HCT116 (cell line): ENCODE results near the gene TMEM86A. TPM values are rescaled to one million over a fixed set of nuclear protein-coding genes. Genes with fewer than 3 reads are reported as not detected.

Experiments
- ATAC-seq: fragments of 200-7000 bp; cut with Tn5 transposase; 2 replicates; pipeline ENCODE4 v1.9.1; 2020; ENCODE audit warnings: mild to moderate bottlenecking, moderate library complexity
- BruUV-seq: library from RNA; stranded (reverse); fragments of 400-500 nt; replicated peaks from 2 replicates; lab custom pipeline; 2021; lab: Mats Ljungman, UMichigan
- CTCF ChIA-PET: fragments of 300-600 bp; sonication (Branson Sonifier 250); formaldehyde crosslinking; loops from one replicate; lab custom pipeline; 2021; ENCODE audit warnings: antibody characterized with exemption; lab: Charles Lee
- POLR2A ChIA-PET: fragments of 300-600, 350-600 bp; sonication (Branson Sonifier 250); formaldehyde crosslinking; loops from one replicate; lab custom pipeline; 2021; ENCODE audit warnings: antibody characterized with exemption; lab: Charles Lee
- RAD21 ChIA-PET, 2 experiments: fragments of 300-600 bp; sonication (Branson Sonifier 250); formaldehyde crosslinking; loops; one replicate each; lab custom pipeline; 2023; ENCODE audit warnings: low total read pairs in 2 of 2; ENCODE audit not compliant: uncharacterized antibody in 2 of 2, unreplicated experiment in 2 of 2, low non-redundant PET in 1 of 2; lab: Charles Lee
- DNase-seq: peaks from one replicate; pipeline ENCODE4 v3.0.0-alpha.2; 2010; ENCODE audit warnings: low read depth, low spot score
- H2AFZ ChIP-seq: fragments of 200-600 bp; shearing (Covaris generic), sonication (generic); 2 replicates; pipeline ENCODE4 v1.6.1; 2017; ENCODE audit warnings: low read depth, mixed run types, mixed read lengths, antibody characterized with exemption, low read length; ENCODE audit not compliant: poor library complexity, severe bottlenecking
- H3K27ac ChIP-seq: 2 replicates; pipeline ENCODE4 v1.5.1; 2012; ENCODE audit warnings: low read depth, low read length
- H3K27me3 ChIP-seq: fragments of 200-600 bp; sonication (generic); 2 replicates; pipeline ENCODE4 v1.6.1; 2016; ENCODE audit warnings: mixed run types, low read length, mixed read lengths; ENCODE audit not compliant: insufficient read depth
- H3K36me3 ChIP-seq, 2 experiments: fragments of 200-500 bp in 1 of 2; fragments of 200-600 bp in 1 of 2; sonication (Bioruptor generic) in 1 of 2; sonication (generic) in 1 of 2; 2 replicates each; pipeline versions ENCODE4 v1.5.1 to v1.6.1; 2014 to 2016; ENCODE audit warnings: low read length in 2 of 2, inconsistent platforms in 1 of 2, mixed read lengths in 1 of 2, mixed run types in 1 of 2; ENCODE audit not compliant: insufficient read depth in 2 of 2, control insufficient read depth in 1 of 2
- H3K4me1 ChIP-seq, 2 experiments: fragments of 200-600 bp in 1 of 2; sonication (generic) in 1 of 2; 2 replicates each; pipeline versions ENCODE4 v1.5.1 to v1.6.1; 2012 to 2017; ENCODE audit warnings: low read length in 2 of 2, inconsistent platforms in 1 of 2, mild to moderate bottlenecking in 1 of 2, mixed read lengths in 1 of 2, mixed run types in 1 of 2, moderate library complexity in 1 of 2; ENCODE audit not compliant: insufficient read depth in 2 of 2, control insufficient read depth in 1 of 2
- H3K4me2 ChIP-seq: fragments of 200-600 bp; sonication (generic); 2 replicates; pipeline ENCODE4 v1.6.1; 2017; ENCODE audit warnings: mixed run types, low read length, mixed read lengths
- H3K4me3 ChIP-seq, 2 experiments: fragments of 200-600 bp in 1 of 2; sonication (generic) in 1 of 2; replicated peaks in 1 of 2; 2 replicates each; pipeline ENCODE4 v1.5.1; 2011 to 2016; ENCODE audit warnings: low read length in 2 of 2, control low read depth in 1 of 2, low read depth in 1 of 2, mild to moderate bottlenecking in 1 of 2, mixed read lengths in 1 of 2, mixed run types in 1 of 2
- H3K79me2 ChIP-seq: fragments of 200-600 bp; sonication (generic); 2 replicates; pipeline ENCODE4 v1.6.1; 2017; ENCODE audit warnings: mild to moderate bottlenecking, mixed run types, low read length, moderate library complexity, mixed read lengths; ENCODE audit not compliant: insufficient read depth
- H3K9ac ChIP-seq: fragments of 200-600 bp; sonication (generic); 2 replicates; pipeline ENCODE4 v1.6.1; 2016; ENCODE audit warnings: low read length, mixed read lengths
- H3K9me2 ChIP-seq: fragments of 200-600 bp; sonication (generic), shearing (Covaris generic); 2 replicates; pipeline ENCODE4 v1.6.1; 2017; ENCODE audit warnings: mixed run types, mild to moderate bottlenecking, moderate library complexity; ENCODE audit not compliant: insufficient read depth
- H3K9me3 ChIP-seq, 2 experiments: fragments of 200-500 bp in 1 of 2; fragments of 200-600 bp in 1 of 2; sonication (Bioruptor generic) in 1 of 2; sonication (generic) in 1 of 2; 2 replicates each; pipeline ENCODE4 v1.6.1; 2014 to 2017; ENCODE audit warnings: low read length in 2 of 2, mixed read lengths in 2 of 2, inconsistent platforms in 1 of 2, low read depth in 1 of 2, mild to moderate bottlenecking in 1 of 2, mixed run types in 1 of 2, moderate library complexity in 1 of 2; ENCODE audit not compliant: control insufficient read depth in 1 of 2, insufficient read depth in 1 of 2
- H4K20me1 ChIP-seq: fragments of 200-600 bp; sonication (generic), shearing (Covaris generic); 2 replicates; pipeline ENCODE4 v1.6.1; 2017; ENCODE audit warnings: mixed run types, mild to moderate bottlenecking, moderate library complexity; ENCODE audit not compliant: insufficient read depth
- CTCF ChIP-seq, 3 experiments: fragments of 200-600 bp in 1 of 3; sonication (generic) in 1 of 3; IDR thresholded peaks in 2 of 3; conservative IDR thresholded peaks in 1 of 3; 2 replicates each; pipeline ENCODE4 v1.5.1; 2012 to 2017; ENCODE audit warnings: low read depth in 2 of 3, low read length in 2 of 3, antibody characterized with exemption in 1 of 3, borderline replicate concordance in 1 of 3, control low read depth in 1 of 3, mild to moderate bottlenecking in 1 of 3, mixed read lengths in 1 of 3, mixed run types in 1 of 3, moderate library complexity in 1 of 3; ENCODE audit not compliant: insufficient read depth in 1 of 3
- MAX ChIP-seq: IDR thresholded peaks from 2 replicates; pipeline ENCODE4 v1.6.1; 2012
- POLR2A ChIP-seq: IDR thresholded peaks from 2 replicates; pipeline ENCODE4 v1.7.0; 2011; ENCODE audit warnings: borderline replicate concordance; ENCODE audit not compliant: insufficient read depth, insufficient read length; ENCODE audit errors: extremely low read depth
- RAD21 ChIP-seq: IDR thresholded peaks from 2 replicates; pipeline ENCODE4 v1.6.1; 2012; ENCODE audit warnings: low read depth, mild to moderate bottlenecking
- SP1 ChIP-seq: IDR thresholded peaks from 2 replicates; pipeline ENCODE4 v1.6.1; 2012; ENCODE audit warnings: low read depth
- ZFX ChIP-seq: fragments of 450-650 bp; IDR thresholded peaks from 2 replicates; pipeline ENCODE4 v1.6.1; 2017
- intact Hi-C: fragments of 100-400 bp; cut with micrococcal nuclease; formaldehyde crosslinking; loops from 2 replicates; pipeline ENCODE4 v1.10.0; 2022
- total RNA-seq: library from RNA; stranded (reverse); gene quantifications from one replicate; pipeline ENCODE4 v1.2.1, GENCODE V29; 2021; ENCODE audit not compliant: unreplicated experiment

Gene TMEM86A
- total RNA-seq, 1 experiment from 2014 or later, result 2.0 TPM

- Histone ChIP-seq H3K4me2 (no peak overlapping the region), H3K9me3 (no peaks in the 10 kb centered on the region), H3K36me3 (no peaks in the 10 kb centered on the region), H3K79me2 (no peaks in the 10 kb centered on the region), H2AFZ (no peak overlapping the region), H3K27ac (no peak overlapping the region), H4K20me1 (no peaks in the 10 kb centered on the region), H3K4me1 (peaks cover under 1 to 4% of the 10 kb centered on the region in 2 experiments; a peak in 2 of 4 replicates), H3K4me3 (no peak overlapping the region), H3K27me3 (peaks cover 5% of the 10 kb centered on the region; the same call in 1 of the 2 replicates), H3K9me2 (no peaks in the 10 kb centered on the region), H3K9ac (no peak overlapping the region)
- DNase-seq (no peak), ATAC-seq (no peak)
- no TSS peak for BruUV-seq
- intact Hi-C loops, result no loop called here
- RAD21 ChIA-PET, result no interaction called here
- POLR2A ChIA-PET, result no interaction called here
- CTCF ChIA-PET, result no interaction called here
- TF ChIP-seq RAD21 (peak; percentile 20; the same call in 1 of the 2 replicates), POLR2A (no peak), CTCF (IDR thresholded peaks at IDR 0.05 in 2 of 3, conservative IDR thresholded peaks at IDR 0.05 in 1 of 3; ENCODE audit: borderline replicate concordance in 1 of 3, insufficient read depth in 1 of 3, low read depth in 2 of 3, low read length in 2 of 3) (0 out of 6 replicates have a peak, but pooled peaks of 1 of the 3 experiments have one; percentile 11), ZFX (no peak), MAX (no peak), SP1 (no peak)
Observed at GRCh38 chr11:18705651-18706281, 7.2 kb downstream of the TMEM86A start.
